Common myeloid progenitor, CD34-positive (primary cell): ENCODE data around the gene GNG12.

Experiments
- CTCF ChIA-PET: fragments of 350-600 bp; sonication (Branson Sonifier 250); formaldehyde crosslinking; loops from one replicate; lab custom pipeline; 2021; ENCODE audit warnings: antibody characterized with exemption; lab: Charles Lee
- POLR2A ChIA-PET: fragments of 350-600 bp; sonication (Branson Sonifier 250); formaldehyde crosslinking; loops from one replicate; lab custom pipeline; 2021; ENCODE audit warnings: antibody characterized with exemption; lab: Charles Lee
- DNase-seq, 3 donors: peaks; one replicate each; pipeline versions ENCODE4 v3.0.0 to v3.0.0-alpha.2; 2013
- H3K27ac ChIP-seq, 2 experiments: 1 replicate in 1 of 2; 2 replicates in 1 of 2; pipeline ENCODE4 v1.7.0; 2013; ENCODE audit warnings: inconsistent platforms in 2 of 2, low read length in 2 of 2, mild to moderate bottlenecking in 2 of 2, low read depth in 1 of 2, moderate library complexity in 1 of 2; ENCODE audit not compliant: severe bottlenecking in 2 of 2, insufficient read depth in 1 of 2, poor library complexity in 1 of 2
- H3K27me3 ChIP-seq, 5 experiments: replicated peaks in 2 of 5; 1 replicate in 3 of 5; 2 replicates in 2 of 5; pipeline versions ENCODE4 v1.6.1 to v1.7.0; 2013; ENCODE audit warnings: low read length in 4 of 5, mild to moderate bottlenecking in 2 of 5, moderate library complexity in 2 of 5, inconsistent platforms in 1 of 5; ENCODE audit not compliant: insufficient read depth in 5 of 5, control insufficient read depth in 4 of 5
- H3K36me3 ChIP-seq, 4 experiments: 1 replicate in 2 of 4; 2 replicates in 2 of 4; pipeline versions ENCODE4 v1.6.1 to v1.7.0; 2013; ENCODE audit warnings: low read length in 3 of 4, control low read depth in 1 of 4, mild to moderate bottlenecking in 1 of 4; ENCODE audit not compliant: control insufficient read depth in 4 of 4, insufficient read depth in 4 of 4
- H3K4me1 ChIP-seq, 4 experiments: 1 replicate in 3 of 4; 2 replicates in 1 of 4; pipeline versions ENCODE4 v1.6.1 to v1.7.1; 2013; ENCODE audit warnings: low read length in 3 of 4, mild to moderate bottlenecking in 3 of 4, control low read depth in 1 of 4, inconsistent platforms in 1 of 4, moderate library complexity in 1 of 4; ENCODE audit not compliant: control insufficient read depth in 4 of 4, insufficient read depth in 4 of 4; ENCODE audit errors: control extremely low read depth in 1 of 4
- H3K4me3 ChIP-seq, 7 experiments: 1 replicate in 4 of 7; 2 replicates in 3 of 7; pipeline versions ENCODE4 v1.5.1 to v1.7.0; 2013; ENCODE audit warnings: mild to moderate bottlenecking in 7 of 7, low read length in 6 of 7, moderate library complexity in 6 of 7, inconsistent platforms in 2 of 7, low read depth in 2 of 7, control low read depth in 1 of 7; ENCODE audit not compliant: insufficient read depth in 4 of 7, control insufficient read depth in 1 of 7; ENCODE audit errors: extremely low read depth in 1 of 7
- H3K9me3 ChIP-seq, 5 experiments: 1 replicate in 4 of 5; 2 replicates in 1 of 5; pipeline versions ENCODE4 v1.6.1 to v1.7.1; 2013; ENCODE audit warnings: low read length in 4 of 5, mild to moderate bottlenecking in 2 of 5, inconsistent platforms in 1 of 5, low read depth in 1 of 5, moderate library complexity in 1 of 5; ENCODE audit not compliant: control insufficient read depth in 4 of 5, insufficient read depth in 2 of 5; ENCODE audit errors: control extremely low read depth in 1 of 5
- WGBS: methylation state at CpG from one replicate; pipeline ENCODE4 v1.1.5; 2013; ENCODE audit not compliant: insufficient coverage; 5-methylcytosine and 5-hydroxymethylcytosine counted together

Gene GNG12

GRCh38 chr1:67788904-67789303 is 44.4 kb downstream of the GNG12 start:
- Histone ChIP-seq H3K9me3 (no peaks in the 10 kb centered on the region), H3K27ac (no peak overlapping the region), H3K36me3 (no peaks in the 10 kb centered on the region), H3K4me1 (no peaks in the 10 kb centered on the region), H3K4me3 (no peak overlapping the region), H3K27me3 (peaks cover 0 to 4% (median 0%) of the 10 kb centered on the region in 5 experiments)
- 95% methylated on average over 5 of the region's 7 CpGs for WGBS
- DNase-seq = no peak
- POLR2A ChIA-PET = no interaction called here
- CTCF ChIA-PET = no interaction called here

- CTCF ChIA-PET = no interaction called here
- Histone ChIP-seq H3K27me3 (peaks cover 0 to 4% (median 0%) of the 10 kb centered on the region in 5 experiments), H3K4me3 (no peak overlapping the region), H3K27ac (no peak overlapping the region), H3K36me3 (no peaks in the 10 kb centered on the region), H3K9me3 (no peaks in the 10 kb centered on the region), H3K4me1 (no peaks in the 10 kb centered on the region)
- WGBS = 100% methylated on average over 3 of the region's 5 CpGs
- POLR2A ChIA-PET = no interaction called here
- no peak for DNase-seq
Observed at GRCh38 chr1:67788238-67788790, 45.0 kb downstream of the GNG12 start.

- no peak for DNase-seq
- CTCF ChIA-PET = no interaction called here
- H3K27me3 ChIP-seq = peaks cover 0 to 4% (median 0%) of the 10 kb centered on the region in 5 experiments
- no peaks in the 10 kb centered on the region for H3K4me1 ChIP-seq
- no peak overlapping the region for H3K27ac ChIP-seq
- H3K36me3 ChIP-seq = no peaks in the 10 kb centered on the region
- POLR2A ChIA-PET = no interaction called here
- no peaks in the 10 kb centered on the region for H3K9me3 ChIP-seq
- H3K4me3 ChIP-seq = no peak overlapping the region
- no CpG with 5 or more reads among the region's 2 CpGs for WGBS
Observed at GRCh38 chr1:67787746-67788145, 45.5 kb downstream of the GNG12 start.

GRCh38 chr1:67785847-67786753 is 47.2 kb downstream of the GNG12 start:
- ChIA-PET CTCF (interaction anchor here (0.6 to 1.5 kb wide), 2 partner anchors 19 to 533 kb away, joined by 3 to 7 read pairs; no protein-coding TSS in a partner anchor), POLR2A (no interaction called here)
- H3K4me1 ChIP-seq = no peaks in the 10 kb centered on the region
- no peaks in the 10 kb centered on the region for H3K9me3 ChIP-seq
- 92% methylated on average over 3 of the region's 4 CpGs for WGBS
- peaks cover 0 to 4% (median 0%) of the 10 kb centered on the region in 5 experiments for H3K27me3 ChIP-seq
- no peak overlapping the region for H3K4me3 ChIP-seq
- DNase-seq = no peak
- H3K36me3 ChIP-seq = no peaks in the 10 kb centered on the region
- H3K27ac ChIP-seq = no peak overlapping the region

GRCh38 chr1:67784545-67785186 is 48.6 kb downstream of the GNG12 start:
- H3K4me1 ChIP-seq = no peaks in the 10 kb centered on the region
- CTCF ChIA-PET = interaction anchor here (0.8 kb wide), 1 partner anchor 8 kb away, joined by 4 read pairs; no protein-coding TSS in a partner anchor

GRCh38 chr1:67780637-67781036 is 52.6 kb downstream of the GNG12 start:
- DNase-seq = no peak
- no CpG with 5 or more reads among the region's 2 CpGs for WGBS
- CTCF ChIA-PET = no interaction called here
- Histone ChIP-seq H3K27me3 (no peaks in the 10 kb centered on the region), H3K36me3 (no peaks in the 10 kb centered on the region), H3K9me3 (no peaks in the 10 kb centered on the region), H3K4me1 (no peaks in the 10 kb centered on the region), H3K27ac (no peak overlapping the region), H3K4me3 (no peak overlapping the region)
- POLR2A ChIA-PET = no interaction called here

More at GRCh38 chr1:67784545-67785186, 48.6 kb downstream of the GNG12 start:
- 100% methylated on average over 2 of the region's 6 CpGs for WGBS
- H3K27me3 ChIP-seq = peaks cover 0 to 4% (median 0%) of the 10 kb centered on the region in 5 experiments
- POLR2A ChIA-PET = no interaction called here
- DNase-seq = no peak
- H3K36me3 ChIP-seq = no peaks in the 10 kb centered on the region
- H3K27ac ChIP-seq = no peak overlapping the region
- H3K9me3 ChIP-seq = no peaks in the 10 kb centered on the region
- H3K4me3 ChIP-seq = no peak overlapping the region
